ENCODE results near the gene NPM3. TPM values are rescaled to one million over a fixed set of nuclear protein-coding genes. Genes with fewer than 3 reads are reported as not detected.

NPM3 gene
- total RNA-seq, 1 donor from 2014 or later = 54.7 TPM

DNA sequence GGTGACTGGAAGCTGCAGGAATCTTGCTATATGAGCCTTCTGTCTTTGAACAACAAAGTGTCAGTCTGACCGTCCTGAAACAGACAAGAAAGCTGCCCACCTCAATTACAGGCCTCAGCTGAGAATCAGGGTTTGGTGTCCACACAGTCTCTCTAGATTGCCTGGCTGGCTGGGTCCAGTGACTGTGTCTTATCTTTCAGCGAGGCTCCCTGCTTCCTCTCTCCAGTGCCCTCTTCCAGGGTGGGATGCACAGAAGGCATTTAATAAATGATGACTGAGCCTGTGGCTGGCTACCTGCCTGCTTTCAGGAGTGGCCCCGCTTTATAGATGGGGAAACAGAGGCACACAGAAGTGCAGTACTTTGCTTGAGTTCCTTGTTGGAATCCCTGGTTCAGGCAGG lies 34.8 kb downstream of the NPM3 start:
- H3K36me3 Mint-ChIP-seq (ENCODE audit: low read depth, unreplicated experiment) = no peaks in the 10 kb centered on the region
- peaks cover 11% of the 10 kb centered on the region for H3K4me1 Mint-ChIP-seq (ENCODE audit: unreplicated experiment)
- no peaks in the 10 kb centered on the region for H3K9me3 Mint-ChIP-seq (ENCODE audit: unreplicated experiment)
- no peak for TF ChIP-seq CTCF (IDR thresholded peaks at IDR 0.05; ENCODE audit: unreplicated experiment)
- H3K27ac Mint-ChIP-seq (ENCODE audit: unreplicated experiment) = no peak overlapping the region
- no peak for DNase-seq (ENCODE audit: low spot score)
- no peak overlapping the region for H3K4me3 Mint-ChIP-seq (ENCODE audit: unreplicated experiment)
- peaks cover 3% of the 10 kb centered on the region for H3K27me3 Mint-ChIP-seq (ENCODE audit: unreplicated experiment)

GRCh38 chr10:101745074-101745696 lies 38.1 kb downstream of the NPM3 start:
- no peak for DNase-seq (ENCODE audit: low spot score)
- Mint-ChIP-seq H3K4me3 (ENCODE audit: unreplicated experiment) (no peak overlapping the region), H3K27ac (ENCODE audit: unreplicated experiment) (no peak overlapping the region), H3K27me3 (ENCODE audit: unreplicated experiment) (peaks cover 3% of the 10 kb centered on the region), H3K4me1 (ENCODE audit: unreplicated experiment) (peaks cover 5% of the 10 kb centered on the region), H3K9me3 (ENCODE audit: unreplicated experiment) (no peaks in the 10 kb centered on the region), H3K36me3 (ENCODE audit: low read depth, unreplicated experiment) (no peaks in the 10 kb centered on the region)
- no peak for TF ChIP-seq CTCF (IDR thresholded peaks at IDR 0.05; ENCODE audit: unreplicated experiment)

GRCh38 chr10:101744267-101744666 lies 39.0 kb downstream of the NPM3 start:
- Mint-ChIP-seq H3K4me1 (ENCODE audit: unreplicated experiment) (no peaks in the 10 kb centered on the region), H3K4me3 (ENCODE audit: unreplicated experiment) (no peak overlapping the region), H3K36me3 (ENCODE audit: low read depth, unreplicated experiment) (no peaks in the 10 kb centered on the region), H3K27ac (ENCODE audit: unreplicated experiment) (no peak overlapping the region), H3K9me3 (ENCODE audit: unreplicated experiment) (no peaks in the 10 kb centered on the region), H3K27me3 (ENCODE audit: unreplicated experiment) (peaks cover 3% of the 10 kb centered on the region)
- no peak for TF ChIP-seq CTCF (IDR thresholded peaks at IDR 0.05; ENCODE audit: unreplicated experiment)
- DNase-seq (ENCODE audit: low spot score) = no peak

- H3K27me3 Mint-ChIP-seq (ENCODE audit: unreplicated experiment) = peaks cover 3% of the 10 kb centered on the region
Measured at GRCh38 chr10:101741938-101742337, 41.3 kb downstream of the NPM3 start.

More at GRCh38 chr10:101741938-101742337, 41.3 kb downstream of the NPM3 start:
- no peak for DNase-seq (ENCODE audit: low spot score)
- Mint-ChIP-seq H3K27ac (ENCODE audit: unreplicated experiment) (no peak overlapping the region), H3K9me3 (ENCODE audit: unreplicated experiment) (no peaks in the 10 kb centered on the region), H3K4me1 (ENCODE audit: unreplicated experiment) (no peaks in the 10 kb centered on the region), H3K36me3 (ENCODE audit: low read depth, unreplicated experiment) (no peaks in the 10 kb centered on the region), H3K4me3 (ENCODE audit: unreplicated experiment) (no peak overlapping the region)
- TF ChIP-seq CTCF (IDR thresholded peaks at IDR 0.05; ENCODE audit: unreplicated experiment) = no peak

All from endothelial cell (in vitro differentiated cells).